Fibroblast of villous mesenchyme (primary cell): ENCODE measurements around the gene LUM. TPM values are rescaled to one million over a fixed set of nuclear protein-coding genes. Genes with fewer than 3 reads are reported as not detected.
A peak's percentile ranks its signal among the peaks of the same experiment; 100 is the strongest.

Experiments used
- DNase-seq: peaks from one replicate; pipeline ENCODE4 v3.0.0-alpha.2; 2010; ENCODE audit warnings: low read depth
- H3K4me3 ChIP-seq: 2 replicates; pipeline ENCODE4 v1.5.1; 2011; ENCODE audit warnings: low read depth, mild to moderate bottlenecking, low read length
- total RNA-seq: library from RNA; depleted of rRNA; stranded (reverse); fragments of >200 nt; gene quantifications from 2 replicates; pipeline ENCODE4 v1.2.3, GENCODE V29; 2012
- TF ChIP-seq, protein P1 (sequence below): IDR thresholded peaks from 2 replicates; pipeline ENCODE4 v1.5.1; 2012; ENCODE audit warnings: low read depth, mild to moderate bottlenecking, low read length; ENCODE audit not compliant: insufficient read depth

The LUM gene
- total RNA-seq, 1 donor: 603 TPM

DNA sequence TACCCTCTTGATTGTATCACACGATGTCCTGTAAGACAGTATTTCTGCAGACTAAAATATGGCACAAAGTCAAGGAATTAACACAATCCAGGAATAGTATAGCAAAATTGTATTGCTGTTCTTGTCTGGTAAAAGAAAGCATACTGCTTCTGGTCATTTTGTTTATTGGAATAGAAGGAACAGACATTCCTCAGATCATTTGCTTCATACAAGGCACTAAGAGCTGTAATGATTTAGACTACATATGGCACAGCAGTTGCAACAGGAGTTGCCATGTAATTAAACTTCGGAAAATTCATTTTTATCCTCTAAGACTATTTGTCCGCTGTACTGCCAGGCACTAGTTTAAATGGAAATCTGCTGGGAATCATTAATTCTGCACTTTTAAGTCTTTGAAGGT, 45.9 kb downstream of the LUM start:
- peak; percentile 16 for DNase-seq
- TF ChIP-seq, protein P1, sequence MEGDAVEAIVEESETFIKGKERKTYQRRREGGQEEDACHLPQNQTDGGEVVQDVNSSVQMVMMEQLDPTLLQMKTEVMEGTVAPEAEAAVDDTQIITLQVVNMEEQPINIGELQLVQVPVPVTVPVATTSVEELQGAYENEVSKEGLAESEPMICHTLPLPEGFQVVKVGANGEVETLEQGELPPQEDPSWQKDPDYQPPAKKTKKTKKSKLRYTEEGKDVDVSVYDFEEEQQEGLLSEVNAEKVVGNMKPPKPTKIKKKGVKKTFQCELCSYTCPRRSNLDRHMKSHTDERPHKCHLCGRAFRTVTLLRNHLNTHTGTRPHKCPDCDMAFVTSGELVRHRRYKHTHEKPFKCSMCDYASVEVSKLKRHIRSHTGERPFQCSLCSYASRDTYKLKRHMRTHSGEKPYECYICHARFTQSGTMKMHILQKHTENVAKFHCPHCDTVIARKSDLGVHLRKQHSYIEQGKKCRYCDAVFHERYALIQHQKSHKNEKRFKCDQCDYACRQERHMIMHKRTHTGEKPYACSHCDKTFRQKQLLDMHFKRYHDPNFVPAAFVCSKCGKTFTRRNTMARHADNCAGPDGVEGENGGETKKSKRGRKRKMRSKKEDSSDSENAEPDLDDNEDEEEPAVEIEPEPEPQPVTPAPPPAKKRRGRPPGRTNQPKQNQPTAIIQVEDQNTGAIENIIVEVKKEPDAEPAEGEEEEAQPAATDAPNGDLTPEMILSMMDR: no peak
- H3K4me3 ChIP-seq: no peak overlapping the region

DNA sequence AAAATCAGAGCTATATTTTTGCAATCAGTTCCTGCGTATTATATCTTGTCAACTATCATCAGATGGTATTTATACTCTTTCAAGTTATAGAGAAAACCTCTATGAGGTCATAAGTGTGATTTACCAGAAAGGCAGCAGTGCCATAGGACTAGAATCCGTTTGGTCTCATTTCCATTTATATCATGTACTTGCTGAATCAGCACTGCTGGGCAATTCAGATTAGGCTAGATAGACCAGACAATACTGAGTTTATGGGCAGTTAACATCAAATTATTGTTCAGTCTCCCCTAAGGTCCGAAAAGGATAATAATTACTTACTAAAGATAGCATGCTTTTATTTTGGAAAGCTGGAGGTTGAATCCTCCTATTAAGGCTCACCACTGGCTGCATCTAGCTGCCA, 46.7 kb downstream of the LUM start:
- H3K4me3 ChIP-seq: no peak overlapping the region
- no peak for DNase-seq
- TF ChIP-seq, protein P1: no peak

DNA sequence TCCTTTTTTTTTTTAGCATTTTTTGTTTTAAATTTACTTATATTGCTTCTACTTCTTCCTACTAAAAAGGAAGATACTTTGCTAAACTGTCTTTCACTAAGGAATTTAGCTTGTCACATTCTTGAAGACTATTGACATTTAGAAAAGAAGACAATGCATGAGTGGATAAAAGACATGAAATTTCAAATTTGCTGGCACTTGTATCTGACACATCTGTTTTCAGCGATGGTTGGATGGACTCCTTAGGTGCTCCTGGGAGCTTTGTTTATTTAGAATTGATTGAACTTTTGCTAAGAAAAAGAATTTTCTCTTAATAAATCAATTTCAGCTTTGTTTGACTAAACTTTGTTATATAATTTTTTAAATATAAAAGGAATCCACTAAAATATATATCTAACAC, 50.2 kb downstream of the LUM start:
- H3K4me3 ChIP-seq: no peak overlapping the region
- TF ChIP-seq, protein P1: no peak
- DNase-seq: no peak

DNA sequence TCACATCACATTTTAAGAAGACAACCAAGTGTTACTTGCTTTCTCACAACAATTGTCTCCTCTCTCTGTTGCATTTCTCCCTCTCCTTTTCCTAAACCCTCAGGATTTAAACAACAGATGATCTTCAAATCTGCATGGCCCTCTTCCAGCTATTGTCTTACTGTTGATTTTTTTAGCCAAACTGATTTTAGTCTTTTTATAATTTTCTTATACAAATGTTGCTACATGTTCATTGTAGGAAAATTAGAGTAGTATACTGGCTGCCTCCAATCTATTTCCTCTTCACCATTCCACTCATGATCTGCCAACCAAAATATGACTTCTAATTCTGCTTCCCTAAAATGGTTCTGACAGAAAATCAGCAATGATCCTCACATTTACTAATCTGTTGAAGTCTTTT, 52.1 kb downstream of the LUM start:
- DNase-seq: no peak
- H3K4me3 ChIP-seq: no peak overlapping the region
- TF ChIP-seq, protein P1: no peak

DNA sequence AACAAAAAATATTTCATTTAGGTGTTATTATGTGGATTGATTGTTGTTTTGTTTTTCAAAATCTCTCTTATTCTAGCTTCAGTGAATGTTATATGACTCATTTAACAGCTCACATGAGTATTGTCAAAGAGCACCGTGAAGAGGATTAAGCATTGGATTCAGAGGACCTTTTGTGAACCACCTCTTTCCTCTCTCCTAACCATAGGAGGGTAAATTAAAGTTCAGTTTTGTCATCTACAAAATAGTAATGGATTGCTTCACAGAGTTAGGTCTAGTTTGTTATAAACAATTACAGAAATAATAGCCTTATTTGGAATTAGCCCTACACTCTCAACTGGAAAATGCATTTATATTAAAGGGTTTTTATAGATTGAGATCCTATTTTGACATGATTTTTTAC, 52.5 kb downstream of the LUM start:
- TF ChIP-seq, protein P1: no peak
- peak; percentile 25 for DNase-seq
- no peak overlapping the region for H3K4me3 ChIP-seq

DNA sequence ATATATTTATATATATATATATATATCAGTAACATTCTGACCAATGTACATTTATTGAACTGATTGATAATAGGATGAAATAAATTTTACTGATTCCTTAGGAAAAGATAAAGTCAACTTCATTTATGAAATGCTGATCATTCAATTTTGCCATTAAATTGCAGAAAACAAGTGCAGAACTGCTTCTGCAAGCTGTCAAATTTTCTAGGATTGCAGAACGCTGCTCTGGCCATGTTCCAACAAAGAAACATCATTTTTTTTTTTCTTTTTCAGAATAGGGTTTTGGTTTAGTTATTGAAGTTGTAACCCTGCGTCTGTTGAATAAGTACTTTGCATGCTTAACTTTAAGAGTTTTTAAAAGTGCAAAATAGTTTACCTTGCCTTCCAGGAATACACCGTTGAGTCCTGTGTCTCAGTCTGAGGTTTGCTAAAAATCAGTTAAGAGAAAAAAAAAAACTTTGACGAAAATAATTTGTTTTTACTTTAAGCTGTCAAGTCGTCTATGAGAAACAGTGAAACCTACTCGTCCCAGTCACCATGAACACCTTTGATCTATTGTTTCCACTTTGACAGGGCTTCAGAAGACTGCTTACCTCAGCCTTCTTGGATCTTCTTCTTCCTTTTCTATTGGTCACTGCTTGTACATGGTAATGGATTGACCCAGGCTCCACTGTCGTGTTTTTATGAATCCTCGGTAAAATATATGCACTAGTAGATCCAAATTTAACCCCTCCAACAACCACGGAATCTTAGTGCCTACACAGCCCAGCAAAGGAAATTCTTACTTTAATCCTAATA, 53.7 kb downstream of the LUM start, which contains the start of gene KERA:
TSS of gene KERA (minus strand) at position 657 of the 798 bp plus-strand sequence. CDS start 1,743 bp downstream, outside the sequence.
- DNase-seq: no peak
- no peak within 1 kb of the TSS for H3K4me3 ChIP-seq
- TF ChIP-seq, protein P1: no peak

- no peak for DNase-seq
- TF ChIP-seq, protein P1: no peak
Observed at GRCh38 chr12:91056488-91056887, 54.8 kb downstream of the LUM start.

More at GRCh38 chr12:91056488-91056887, 54.8 kb downstream of the LUM start:
- H3K4me3 ChIP-seq: no peak overlapping the region
